Measurements from ENCODE around the gene TSPAN7.

Gene TSPAN7

GRCh38 chrX:38594434-38594833, 33.1 kb downstream of the TSPAN7 start:
- no peak for DNase-seq (ENCODE audit: low read depth in 2 of 3, low spot score in 1 of 3)

GRCh38 chrX:38595801-38596200, 34.5 kb downstream of the TSPAN7 start:
- no peak for DNase-seq (ENCODE audit: low read depth in 2 of 3, low spot score in 1 of 3)

- DNase-seq (ENCODE audit: low read depth in 2 of 3, low spot score in 1 of 3) = no peak
These were observed 35.6 kb downstream of the TSPAN7 start for GRCh38 chrX:38596939-38597338.

GRCh38 chrX:38599796-38600755, 38.7 kb downstream of the TSPAN7 start:
- DNase-seq (ENCODE audit: low read depth in 2 of 3, low spot score in 1 of 3) = no peak

- no peak for DNase-seq (ENCODE audit: low read depth in 2 of 3, low spot score in 1 of 3)
These were observed 40.5 kb downstream of the TSPAN7 start for GRCh38 chrX:38601866-38602265.

GRCh38 chrX:38606821-38607220, 45.5 kb downstream of the TSPAN7 start:
- no peak for DNase-seq (ENCODE audit: low read depth in 2 of 3, low spot score in 1 of 3)

- no peak for DNase-seq (ENCODE audit: low read depth in 2 of 3, low spot score in 1 of 3)
These were observed 46.6 kb downstream of the TSPAN7 start for GRCh38 chrX:38607976-38608375.

GRCh38 chrX:38610849-38611248, 49.5 kb downstream of the TSPAN7 start:
- no peak for DNase-seq (ENCODE audit: low read depth in 2 of 3, low spot score in 1 of 3)

GRCh38 chrX:38612281-38612680, 50.9 kb downstream of the TSPAN7 start:
- no peak for DNase-seq (ENCODE audit: low read depth in 2 of 3, low spot score in 1 of 3)

GRCh38 chrX:38614485-38614884, 53.1 kb downstream of the TSPAN7 start:
- DNase-seq (ENCODE audit: low read depth in 2 of 3, low spot score in 1 of 3) = no peak

- no peak for DNase-seq (ENCODE audit: low read depth in 2 of 3, low spot score in 1 of 3)
These were observed 55.6 kb downstream of the TSPAN7 start for GRCh38 chrX:38616904-38617303.

- no peak for DNase-seq (ENCODE audit: low read depth in 2 of 3, low spot score in 1 of 3)
These were observed 56.8 kb downstream of the TSPAN7 start for GRCh38 chrX:38618180-38618579.

- DNase-seq (ENCODE audit: low read depth in 2 of 3, low spot score in 1 of 3) = no peak
These were observed 59.3 kb downstream of the TSPAN7 start for GRCh38 chrX:38620623-38621022.

- no peak for DNase-seq (ENCODE audit: low read depth in 2 of 3, low spot score in 1 of 3)
These were observed 65.0 kb downstream of the TSPAN7 start for GRCh38 chrX:38626296-38626695.

- peak in 2 of 3 donors; percentile 3 to 17 for DNase-seq (ENCODE audit: low read depth in 2 of 3, low spot score in 1 of 3)
These were observed 66.3 kb downstream of the TSPAN7 start for GRCh38 chrX:38627683-38628082.

- no peak for DNase-seq (ENCODE audit: low read depth in 2 of 3, low spot score in 1 of 3)
These were observed 67.2 kb downstream of the TSPAN7 start for GRCh38 chrX:38628587-38628986.

GRCh38 chrX:38632516-38632915, 71.2 kb downstream of the TSPAN7 start:
- no peak for DNase-seq (ENCODE audit: low read depth in 2 of 3, low spot score in 1 of 3)

- no peak for DNase-seq (ENCODE audit: low read depth in 2 of 3, low spot score in 1 of 3)
These were observed 73.3 kb downstream of the TSPAN7 start for GRCh38 chrX:38634665-38635064.

GRCh38 chrX:38636949-38637819, 75.8 kb downstream of the TSPAN7 start:
- DNase-seq (ENCODE audit: low read depth in 2 of 3, low spot score in 1 of 3) = no peak

- no peak for DNase-seq (ENCODE audit: low read depth in 2 of 3, low spot score in 1 of 3)
These were observed 77.7 kb downstream of the TSPAN7 start for GRCh38 chrX:38638952-38639529.

GRCh38 chrX:38639730-38640129, 78.4 kb downstream of the TSPAN7 start:
- DNase-seq (ENCODE audit: low read depth in 2 of 3, low spot score in 1 of 3) = no peak

- no peak for DNase-seq (ENCODE audit: low read depth in 2 of 3, low spot score in 1 of 3)
These were observed 79.9 kb downstream of the TSPAN7 start for GRCh38 chrX:38641197-38641596.
